Endothelial cell of umbilical vein (primary cell): ENCODE data around the gene SKIC3. TPM values are rescaled to one million over a fixed set of nuclear protein-coding genes. Genes with fewer than 3 reads are reported as not detected.
A peak's percentile ranks its signal among the peaks of the same experiment; 100 is the strongest.

Experiments
- BruUV-seq: library from RNA; stranded (reverse); fragments of 400-500 nt; replicated peaks from 2 replicates; lab custom pipeline; 2021; lab: Mats Ljungman, UMichigan
- CTCF ChIA-PET: fragments of 300-600, 350-600 bp; sonication (Branson Sonifier 250); formaldehyde crosslinking; loops from one replicate; lab custom pipeline; 2021; ENCODE audit warnings: antibody characterized with exemption, inconsistent platforms; lab: Charles Lee
- POLR2A ChIA-PET: fragments of 300-600, 350-600 bp; sonication (Branson Sonifier 250); formaldehyde crosslinking; loops from one replicate; lab custom pipeline; 2021; ENCODE audit warnings: antibody characterized with exemption, inconsistent platforms; lab: Charles Lee
- DNase-seq: peaks from one replicate; pipeline ENCODE4 v3.0.0-alpha.2; 2011; ENCODE audit warnings: low read depth, low spot score
- FAIRE-seq: peaks from 2 replicates; lab custom pipeline; 2011; peaks lifted over from hg19 to GRCh38; lab: Jason Lieb, UNC
- H2AFZ ChIP-seq: 2 replicates; pipeline ENCODE4 v1.6.0; 2012; ENCODE audit warnings: low read depth, low read length, control low read depth, inconsistent platforms
- H3K27ac ChIP-seq: 2 replicates; pipeline ENCODE4 v1.5.1; 2011; ENCODE audit warnings: low read depth, mild to moderate bottlenecking, control low read depth, low read length, moderate library complexity; ENCODE audit not compliant: insufficient read depth
- H3K27me3 ChIP-seq, 2 experiments: 2 replicates each; pipeline versions ENCODE4 v1.6.0 to v1.6.1; 2011; ENCODE audit warnings: low read length in 2 of 2, mixed read lengths in 1 of 2; ENCODE audit not compliant: control insufficient read depth in 2 of 2, insufficient read depth in 2 of 2
- H3K36me3 ChIP-seq, 2 experiments: 2 replicates in 1 of 2; 3 replicates in 1 of 2; pipeline ENCODE4 v1.5.1; 2011; ENCODE audit warnings: low read length in 2 of 2, mild to moderate bottlenecking in 1 of 2, moderate library complexity in 1 of 2; ENCODE audit not compliant: control insufficient read depth in 2 of 2, insufficient read depth in 2 of 2; ENCODE audit errors: extremely low read depth in 1 of 2
- H3K4me1 ChIP-seq: 3 replicates; pipeline ENCODE4 v1.5.1; 2011; ENCODE audit warnings: mild to moderate bottlenecking, low read length; ENCODE audit not compliant: control insufficient read depth, insufficient read depth; ENCODE audit errors: extremely low read depth
- H3K4me2 ChIP-seq: 2 replicates; pipeline ENCODE4 v1.6.1; 2011; ENCODE audit warnings: low read length, control low read depth, mixed read lengths; ENCODE audit not compliant: insufficient read depth
- H3K4me3 ChIP-seq, 3 experiments: fragments of 200-600 bp in 1 of 3; sonication (generic), shearing (Covaris generic) in 1 of 3; replicated peaks in 1 of 3; 2 replicates each; pipeline ENCODE4 v1.5.1; 2011 to 2016; ENCODE audit warnings: control low read depth in 3 of 3, low read length in 3 of 3, mild to moderate bottlenecking in 2 of 3, inconsistent platforms in 1 of 3, low read depth in 1 of 3, moderate library complexity in 1 of 3; ENCODE audit not compliant: insufficient read depth in 1 of 3
- H3K79me2 ChIP-seq: 2 replicates; pipeline ENCODE4 v1.6.0; 2012; ENCODE audit warnings: low read length, inconsistent platforms; ENCODE audit not compliant: control insufficient read depth, insufficient read depth
- H3K9ac ChIP-seq: replicated peaks from 2 replicates; pipeline ENCODE3; 2011; ENCODE audit warnings: low read length, control low read depth; ENCODE audit not compliant: insufficient read depth; ENCODE audit errors: extremely low read depth
- H3K9me1 ChIP-seq: replicated peaks from 3 replicates; pipeline ENCODE4 v1.6.0; 2011; ENCODE audit warnings: mild to moderate bottlenecking, low read length; ENCODE audit not compliant: control insufficient read depth, insufficient read depth; ENCODE audit errors: extremely low read depth
- H3K9me3 ChIP-seq: replicated peaks from 2 replicates; pipeline ENCODE4 v1.5.1; 2012; ENCODE audit warnings: low read length, inconsistent platforms; ENCODE audit not compliant: control insufficient read depth, insufficient read depth
- H4K20me1 ChIP-seq: replicated peaks from 2 replicates; pipeline ENCODE3; 2011; ENCODE audit warnings: mild to moderate bottlenecking, low read length; ENCODE audit not compliant: control insufficient read depth, insufficient read depth; ENCODE audit errors: extremely low read depth
- CTCF ChIP-seq, 2 donors: IDR thresholded peaks; 1 replicate in 1 of 2; 2 replicates in 1 of 2; pipeline ENCODE4 v1.5.1; 2011; ENCODE audit warnings: low read length in 2 of 2, mild to moderate bottlenecking in 2 of 2, moderate library complexity in 2 of 2, control low read depth in 1 of 2, inconsistent platforms in 1 of 2, low read depth in 1 of 2; ENCODE audit not compliant: insufficient read depth in 1 of 2; ENCODE audit errors: extremely low read depth in 1 of 2
- FOS ChIP-seq: IDR thresholded peaks from 2 replicates; pipeline ENCODE4 v1.6.1; 2011; ENCODE audit warnings: mild to moderate bottlenecking, low read length, moderate library complexity, borderline replicate concordance; ENCODE audit not compliant: insufficient read depth
- GATA2 ChIP-seq: IDR thresholded peaks from 2 replicates; pipeline ENCODE4 v1.7.0; 2011; ENCODE audit warnings: low read depth, mild to moderate bottlenecking, moderate library complexity, mixed read lengths, low read length; ENCODE audit not compliant: insufficient read length, insufficient read depth
- JUN ChIP-seq: IDR thresholded peaks from 2 replicates; pipeline ENCODE4 v1.6.1; 2011; ENCODE audit warnings: borderline replicate concordance, low read depth; ENCODE audit not compliant: insufficient read length, insufficient read depth
- MAX ChIP-seq: IDR thresholded peaks from 2 replicates; pipeline ENCODE4 v1.6.1; 2011; ENCODE audit not compliant: insufficient read depth, insufficient read length
- MYC ChIP-seq: IDR thresholded peaks from one replicate; pipeline ENCODE4 v1.6.1; 2011; ENCODE audit warnings: mild to moderate bottlenecking, low read depth, low read length
- dilution Hi-C: fragments of 300-500 bp; cut with MboI; formaldehyde crosslinking; loops from one replicate; pipeline ENCODE4 v1.15.0; 2019; ENCODE audit warnings: low sequenced_read_pairs; ENCODE audit not compliant: extremely low pct_ligation_motif_present
- intact Hi-C: fragments of 100-400 bp; cut with micrococcal nuclease; formaldehyde crosslinking; loops from one replicate; pipeline ENCODE4 v1.10.0; 2022
- polyA plus RNA-seq, 4 experiments: library from polyadenylated mRNA; depleted of rRNA in 3 of 4; stranded (reverse) in 3 of 4; unstranded in 1 of 4; fragments of >200 nt; gene quantifications; 2 replicates each; pipeline versions ENCODE4 v1.2.1 to v1.2.3, GENCODE V29; 2011 to 2012; ENCODE audit warnings: missing spikeins in 1 of 4
- total RNA-seq: library from RNA; stranded (reverse); gene quantifications from 2 replicates; pipeline ENCODE4 v1.2.3, GENCODE V29; 2021

Gene SKIC3
- total and polyA plus RNA-seq, 2 donors (not counting 3 experiments of a cell fraction or from before 2014, with no cell fraction given) = 18.8 to 100 TPM

- TF ChIP-seq FOS (no peak), CTCF (IDR thresholded peaks at IDR 0.05; ENCODE audit: extremely low read depth in 1 of 2, insufficient read depth in 1 of 2, low read depth in 1 of 2, low read length in 2 of 2) (no peak), MAX (no peak), JUN (no peak)
- H3K9ac ChIP-seq = no peak overlapping the region
- no peak overlapping the region for H3K4me2 ChIP-seq
- H3K9me1 ChIP-seq = no peaks in the 10 kb centered on the region
- no peak overlapping the region for H3K4me3 ChIP-seq
- DNase-seq (peak; percentile 11), FAIRE-seq (no peak)
- no peaks in the 10 kb centered on the region for H3K9me3 ChIP-seq
- no peaks in the 10 kb centered on the region for H3K79me2 ChIP-seq
- no TSS peak for BruUV-seq
- dilution Hi-C loops (no loop called here), intact Hi-C loops (no loop called here)
- H4K20me1 ChIP-seq = no peaks in the 10 kb centered on the region
- H3K27me3 ChIP-seq = no peaks in the 10 kb centered on the region
- H3K4me1 ChIP-seq = no peaks in the 10 kb centered on the region
- no peaks in the 10 kb centered on the region for H3K36me3 ChIP-seq
- ChIA-PET CTCF (no interaction called here), POLR2A (no interaction called here)
- no peak overlapping the region for H2AFZ ChIP-seq
- H3K27ac ChIP-seq = no peak overlapping the region
Measured at GRCh38 chr5:95583992-95584391, 29.2 kb upstream of the SKIC3 start.

- H2AFZ ChIP-seq = no peak overlapping the region
- no peak for TF ChIP-seq JUN
- no peak for TF ChIP-seq CTCF (IDR thresholded peaks at IDR 0.05; ENCODE audit: extremely low read depth in 1 of 2, insufficient read depth in 1 of 2, low read depth in 1 of 2, low read length in 2 of 2)
- TF ChIP-seq MAX = no peak
- no peak for TF ChIP-seq GATA2
- TF ChIP-seq MYC = no peak
- H3K4me3 ChIP-seq = no peak overlapping the region
- no peaks in the 10 kb centered on the region for H3K9me3 ChIP-seq
- no peak overlapping the region for H3K27ac ChIP-seq
- POLR2A ChIA-PET = no interaction called here
- dilution Hi-C loops = no loop called here
- H3K79me2 ChIP-seq = no peaks in the 10 kb centered on the region
- no peak for DNase-seq
- H3K9me1 ChIP-seq = no peaks in the 10 kb centered on the region
- H3K4me2 ChIP-seq = no peak overlapping the region
- H3K9ac ChIP-seq = no peak overlapping the region
- BruUV-seq = no TSS peak
- intact Hi-C loops = no loop called here
- H4K20me1 ChIP-seq = no peaks in the 10 kb centered on the region
- FAIRE-seq = no peak
- CTCF ChIA-PET = interaction anchor here (0.9 to 1.3 kb wide), 3 partner anchors 16 to 297 kb away, joined by 3 read pairs; partner anchors contain the start of gene MCTP1
- H3K36me3 ChIP-seq = no peaks in the 10 kb centered on the region
- no peaks in the 10 kb centered on the region for H3K27me3 ChIP-seq
- no peaks in the 10 kb centered on the region for H3K4me1 ChIP-seq
Measured at GRCh38 chr5:95581576-95581975, 26.8 kb upstream of the SKIC3 start.
